B cell (primary cell): Measurements from ENCODE around the gene ARFGAP2. TPM values are rescaled to one million over a fixed set of nuclear protein-coding genes. Genes with fewer than 3 reads are reported as not detected.

Experiments used
- ATAC-seq: fragments of 200-7000 bp; cut with Tn5 transposase; one replicate; pipeline ENCODE4 v1.10.0; 2021; ENCODE audit warnings: low read depth, mild to moderate bottlenecking, moderate number of reproducible peaks, moderate library complexity
- CTCF ChIA-PET: fragments of 350-600 bp; sonication (Branson Sonifier 250); formaldehyde crosslinking; loops from one replicate; lab custom pipeline; 2021; ENCODE audit warnings: antibody characterized with exemption, inconsistent platforms; lab: Charles Lee
- POLR2A ChIA-PET: fragments of 350-600 bp; sonication (Branson Sonifier 250); formaldehyde crosslinking; loops from one replicate; lab custom pipeline; 2021; ENCODE audit warnings: antibody characterized with exemption; lab: Charles Lee
- DNase-seq: peaks from one replicate; pipeline ENCODE4 v3.0.0; 2013
- H2AFZ ChIP-seq: 2 replicates; pipeline ENCODE4 v1.6.1; 2012; ENCODE audit warnings: mild to moderate bottlenecking, low read depth, low read length; ENCODE audit not compliant: insufficient read depth, poor library complexity, severe bottlenecking
- H3K27ac ChIP-seq, 2 donors: 1 replicate in 1 of 2; 2 replicates in 1 of 2; pipeline ENCODE4 v1.5.1; 2012 to 2013; ENCODE audit warnings: low read length in 2 of 2, mild to moderate bottlenecking in 2 of 2, moderate library complexity in 1 of 2
- H3K27me3 ChIP-seq, 4 experiments: fragments of 200-600 bp in 1 of 4; sonication (generic) in 1 of 4; replicated peaks in 1 of 4; 1 replicate in 2 of 4; 2 replicates in 2 of 4; pipeline versions ENCODE4 v1.6.1 to v1.7.0; 2013 to 2016; ENCODE audit warnings: low read length in 3 of 4, mild to moderate bottlenecking in 2 of 4, mixed read lengths in 1 of 4, moderate library complexity in 1 of 4; ENCODE audit not compliant: insufficient read depth in 4 of 4, control insufficient read depth in 3 of 4; ENCODE audit errors: control extremely low read depth in 1 of 4
- H3K36me3 ChIP-seq, 2 experiments: replicated peaks in 1 of 2; 1 replicate in 1 of 2; 2 replicates in 1 of 2; pipeline versions ENCODE4 v1.6.1 to v1.7.1; 2013; ENCODE audit warnings: low read length in 1 of 2; ENCODE audit not compliant: insufficient read depth in 2 of 2, control insufficient read depth in 1 of 2; ENCODE audit errors: control extremely low read depth in 1 of 2, extremely low read depth in 1 of 2
- H3K4me1 ChIP-seq, 2 donors: fragments of 200-600 bp in 1 of 2; sonication (generic) in 1 of 2; 1 replicate in 1 of 2; 2 replicates in 1 of 2; pipeline versions ENCODE4 v1.5.1 to v1.6.1; 2013 to 2017; ENCODE audit warnings: low read length in 2 of 2; ENCODE audit not compliant: control insufficient read depth in 2 of 2, insufficient read depth in 2 of 2
- H3K4me2 ChIP-seq: replicated peaks from 2 replicates; pipeline ENCODE3; 2012; ENCODE audit warnings: mild to moderate bottlenecking, low read depth, low read length; ENCODE audit not compliant: poor library complexity, severe bottlenecking
- H3K4me3 ChIP-seq, 5 experiments: fragments of 200-600 bp in 1 of 5; sonication (generic) in 1 of 5; 1 replicate in 3 of 5; 2 replicates in 2 of 5; pipeline versions ENCODE4 v1.5.1 to v1.7.0; 2011 to 2016; ENCODE audit warnings: low read length in 4 of 5, mild to moderate bottlenecking in 4 of 5, low read depth in 2 of 5, control low read depth in 1 of 5, moderate library complexity in 1 of 5; ENCODE audit not compliant: insufficient read depth in 1 of 5; ENCODE audit errors: control extremely low read depth in 1 of 5, extremely low read depth in 1 of 5
- H3K79me2 ChIP-seq: fragments of 200-600 bp; sonication (generic); one replicate; pipeline ENCODE4 v1.6.0; 2016; ENCODE audit warnings: low read length; ENCODE audit not compliant: control insufficient read depth, insufficient read depth
- H3K9ac ChIP-seq: fragments of 200-600 bp; sonication (generic); 2 replicates; pipeline ENCODE4 v1.6.1; 2017; ENCODE audit warnings: mild to moderate bottlenecking, low read length, moderate library complexity
- H3K9me3 ChIP-seq, 3 donors: one replicate each; pipeline versions ENCODE4 v1.6.1 to v1.7.1; 2013; ENCODE audit warnings: low read length in 2 of 3; ENCODE audit not compliant: control insufficient read depth in 2 of 3, insufficient read depth in 1 of 3; ENCODE audit errors: control extremely low read depth in 1 of 3
- H4K20me1 ChIP-seq: 2 replicates; pipeline ENCODE4 v1.6.0; 2012; ENCODE audit warnings: mild to moderate bottlenecking, low read length; ENCODE audit not compliant: insufficient read depth, control insufficient read depth, poor library complexity, severe bottlenecking
- H3K27ac Mint-ChIP-seq: one replicate; pipeline ENCODE4 v1.8.0; 2021; ENCODE audit warnings: mixed read lengths
- H3K27me3 Mint-ChIP-seq: one replicate; pipeline ENCODE4 v1.8.0; 2021; ENCODE audit warnings: mixed read lengths
- H3K4me1 Mint-ChIP-seq: one replicate; pipeline ENCODE4 v1.8.0; 2021; ENCODE audit warnings: mixed read lengths
- H3K4me3 Mint-ChIP-seq: one replicate; pipeline ENCODE4 v1.8.0; 2021; ENCODE audit warnings: mixed read lengths
- H3K9me3 Mint-ChIP-seq: one replicate; pipeline ENCODE4 v1.8.0; 2022; ENCODE audit warnings: mixed read lengths; ENCODE audit not compliant: insufficient read depth
- EZH2 ChIP-seq: IDR thresholded peaks from 2 replicates; pipeline ENCODE4 v1.6.1; 2012; ENCODE audit warnings: borderline replicate concordance, low read depth, mild to moderate bottlenecking, moderate library complexity, low read length; ENCODE audit not compliant: insufficient read depth, poor library complexity, severe bottlenecking
- WGBS: methylation state at CpG from one replicate; pipeline ENCODE4 v1.1.5; 2013; ENCODE audit warnings: missing lambda C conversion rate; ENCODE audit not compliant: insufficient coverage; 5-methylcytosine and 5-hydroxymethylcytosine counted together
- intact Hi-C: fragments of 100-400 bp; cut with micrococcal nuclease; formaldehyde crosslinking; loops from one replicate; pipeline ENCODE4 v1.10.0; 2022
- polyA plus RNA-seq: library from polyadenylated mRNA; depleted of rRNA; stranded (reverse); fragments of >200 nt; gene quantifications from 2 replicates; pipeline ENCODE4 v1.2.3, GENCODE V29; 2012
- total RNA-seq, 2 donors: library from RNA; stranded (reverse); fragments of 120-200 nt in 1 of 2; gene quantifications; 1 replicate in 1 of 2; 2 replicates in 1 of 2; pipeline versions ENCODE4 v1.2.3 to v1.2.4, GENCODE V29; 2013 to 2022
- TF ChIP-seq, protein P1 (sequence below): fragments of 200-600 bp; IDR thresholded peaks from one replicate; pipeline ENCODE4 v1.8.0; 2022; ENCODE audit warnings: antibody characterized with exemption, mild to moderate bottlenecking

The ARFGAP2 gene
- total and polyA plus RNA-seq, 2 donors (not counting 1 experiment from before 2014, with no cell fraction given), result 141 to 200 TPM

DNA sequence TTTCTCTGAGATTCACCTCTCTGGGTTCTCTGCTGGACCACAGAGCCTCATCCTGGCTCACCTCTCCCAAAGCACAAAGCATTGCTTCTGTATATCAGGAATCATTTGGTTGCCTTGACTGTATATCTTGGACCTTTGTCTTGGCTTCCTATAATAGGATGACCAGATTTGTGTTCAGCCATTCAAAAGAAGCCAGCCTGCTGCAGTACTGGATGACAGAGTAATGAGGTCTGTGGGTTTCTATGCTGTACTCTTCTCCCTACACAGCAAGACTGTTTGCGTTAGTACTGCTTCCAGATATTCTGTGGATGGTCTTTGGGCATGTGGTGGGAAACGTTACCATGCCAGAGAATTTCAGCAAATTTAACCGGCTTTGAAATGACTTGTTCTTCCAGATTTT lies 39.8 kb downstream of the ARFGAP2 start:
- CTCF ChIA-PET, result no interaction called here
- Histone ChIP-seq H3K9ac (no peak overlapping the region), H3K9me3 (no peaks in the 10 kb centered on the region), H2AFZ (no peak overlapping the region), H3K4me1 (no peaks in the 10 kb centered on the region), H3K4me3 (no peak overlapping the region), H3K79me2 (no peaks in the 10 kb centered on the region), H4K20me1 (no peaks in the 10 kb centered on the region), H3K36me3 (no peaks in the 10 kb centered on the region), H3K27me3 (no peaks in the 10 kb centered on the region), H3K4me2 (no peak overlapping the region), H3K27ac (no peak overlapping the region)
- no peak overlapping the region for H3K4me3 Mint-ChIP-seq
- intact Hi-C loops, result no loop called here
- WGBS, result 100% methylated on average over 1 of the region's 3 CpGs
- TF ChIP-seq, protein P1, sequence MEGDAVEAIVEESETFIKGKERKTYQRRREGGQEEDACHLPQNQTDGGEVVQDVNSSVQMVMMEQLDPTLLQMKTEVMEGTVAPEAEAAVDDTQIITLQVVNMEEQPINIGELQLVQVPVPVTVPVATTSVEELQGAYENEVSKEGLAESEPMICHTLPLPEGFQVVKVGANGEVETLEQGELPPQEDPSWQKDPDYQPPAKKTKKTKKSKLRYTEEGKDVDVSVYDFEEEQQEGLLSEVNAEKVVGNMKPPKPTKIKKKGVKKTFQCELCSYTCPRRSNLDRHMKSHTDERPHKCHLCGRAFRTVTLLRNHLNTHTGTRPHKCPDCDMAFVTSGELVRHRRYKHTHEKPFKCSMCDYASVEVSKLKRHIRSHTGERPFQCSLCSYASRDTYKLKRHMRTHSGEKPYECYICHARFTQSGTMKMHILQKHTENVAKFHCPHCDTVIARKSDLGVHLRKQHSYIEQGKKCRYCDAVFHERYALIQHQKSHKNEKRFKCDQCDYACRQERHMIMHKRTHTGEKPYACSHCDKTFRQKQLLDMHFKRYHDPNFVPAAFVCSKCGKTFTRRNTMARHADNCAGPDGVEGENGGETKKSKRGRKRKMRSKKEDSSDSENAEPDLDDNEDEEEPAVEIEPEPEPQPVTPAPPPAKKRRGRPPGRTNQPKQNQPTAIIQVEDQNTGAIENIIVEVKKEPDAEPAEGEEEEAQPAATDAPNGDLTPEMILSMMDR, result no peak
- no peak for TF ChIP-seq EZH2
- DNase-seq (no peak), ATAC-seq (no peak)
- POLR2A ChIA-PET, result no interaction called here
- H3K4me1 Mint-ChIP-seq, result no peaks in the 10 kb centered on the region
- no peak overlapping the region for H3K27ac Mint-ChIP-seq
- no peaks in the 10 kb centered on the region for H3K9me3 Mint-ChIP-seq
- H3K27me3 Mint-ChIP-seq, result no peaks in the 10 kb centered on the region

DNA sequence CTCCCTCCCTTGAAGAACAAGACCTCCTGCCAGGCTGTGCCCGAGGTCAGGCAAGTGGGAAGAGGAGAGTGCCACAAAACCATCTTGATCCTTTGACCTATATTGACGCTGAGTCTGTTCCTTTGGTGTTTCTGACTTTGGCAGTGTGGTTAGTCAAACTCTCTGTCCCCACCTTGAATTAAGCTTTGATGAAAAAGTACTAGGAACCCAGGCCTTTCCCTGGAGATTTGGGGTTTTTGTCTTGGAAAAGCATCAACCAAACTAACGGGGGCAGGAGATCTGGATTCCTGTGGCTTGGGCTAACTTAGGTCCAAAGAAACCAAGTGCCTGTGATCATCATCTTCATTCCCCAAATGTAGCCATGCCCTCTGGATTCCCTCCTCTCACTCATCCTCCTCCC lies 40.4 kb downstream of the ARFGAP2 start:
- Histone ChIP-seq H3K9ac (no peak overlapping the region), H4K20me1 (no peaks in the 10 kb centered on the region), H3K4me1 (no peaks in the 10 kb centered on the region), H3K36me3 (no peaks in the 10 kb centered on the region), H3K4me3 (no peak overlapping the region), H3K9me3 (no peaks in the 10 kb centered on the region), H3K4me2 (no peak overlapping the region), H3K27me3 (no peaks in the 10 kb centered on the region), H2AFZ (no peak overlapping the region), H3K27ac (no peak overlapping the region), H3K79me2 (no peaks in the 10 kb centered on the region)
- TF ChIP-seq, protein P1, result no peak
- no peak for TF ChIP-seq EZH2
- Mint-ChIP-seq H3K27me3 (no peaks in the 10 kb centered on the region), H3K4me1 (no peaks in the 10 kb centered on the region), H3K4me3 (no peak overlapping the region), H3K9me3 (no peaks in the 10 kb centered on the region), H3K27ac (no peak overlapping the region)
- ATAC-seq (no peak), DNase-seq (no peak)
- intact Hi-C loops, result no loop called here
- ChIA-PET POLR2A (no interaction called here), CTCF (interaction anchor here (1.2 kb wide), 1 partner anchor 27 kb away, joined by 3 read pairs; no protein-coding TSS in a partner anchor)
- 70% methylated on average over 2 of the region's 3 CpGs for WGBS
